Brain microvascular endothelial cell (primary cell): ENCODE results near the gene COX6A1.

Experiments
- DNase-seq: peaks from one replicate; pipeline ENCODE4 v3.0.0-alpha.2; 2020
- H3K27ac ChIP-seq: fragments of 250-450 bp; sonication (Bioruptor Pico); 2 replicates; pipeline ENCODE4 v1.5.1; 2020; ENCODE audit warnings: mild to moderate bottlenecking, moderate library complexity
- H3K27me3 ChIP-seq: fragments of 250-450 bp; sonication (Bioruptor Pico); replicated peaks from 2 replicates; pipeline ENCODE4 v1.5.1; 2020; ENCODE audit warnings: mild to moderate bottlenecking
- H3K36me3 ChIP-seq: fragments of 250-450 bp; sonication (Bioruptor Pico); replicated peaks from 2 replicates; pipeline ENCODE4 v1.5.1; 2020; ENCODE audit warnings: mild to moderate bottlenecking
- H3K4me3 ChIP-seq: 2 replicates; pipeline ENCODE4 v1.5.1; 2011; ENCODE audit warnings: low read depth, mild to moderate bottlenecking, control low read depth, low read length, moderate library complexity
- in situ Hi-C: cut with HindIII; loops from 2 replicates; pipeline ENCODE4 v1.10.0; 2017; ENCODE audit warnings: low sequenced_read_pairs, low pct_ligation_motif_present
- TF ChIP-seq, protein P1 (sequence below): IDR thresholded peaks from 2 replicates; pipeline ENCODE4 v1.5.1; 2011; ENCODE audit warnings: low read depth, mild to moderate bottlenecking, moderate library complexity, low read length, control low read depth, inconsistent platforms; ENCODE audit errors: missing control alignments

COX6A1 gene

DNA sequence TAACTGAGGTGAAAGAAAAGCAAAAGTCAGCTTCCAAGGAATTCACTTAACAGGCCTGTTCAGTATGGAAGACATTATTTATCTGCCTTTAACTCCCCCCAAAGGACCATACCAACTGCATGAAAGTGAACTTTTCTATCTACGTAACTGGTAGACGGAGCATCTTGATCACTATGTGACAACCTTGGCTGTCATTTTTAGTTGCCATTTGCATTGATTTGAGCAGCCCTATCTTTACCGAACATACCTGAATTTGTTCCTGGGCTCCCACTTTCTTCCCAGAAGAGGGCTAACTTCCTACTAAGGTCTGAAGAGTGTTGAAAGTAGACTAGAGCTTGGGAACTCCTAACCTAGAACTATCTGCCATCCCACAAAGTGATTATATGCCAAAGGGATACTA is 22.2 kb downstream of the COX6A1 start:
- Histone ChIP-seq H3K27ac (no peak overlapping the region), H3K36me3 (peaks cover 82% of the 10 kb centered on the region), H3K4me3 (no peak overlapping the region), H3K27me3 (no peaks in the 10 kb centered on the region)
- in situ Hi-C loops, result no loop called here
- no peak for DNase-seq
- TF ChIP-seq, protein P1, sequence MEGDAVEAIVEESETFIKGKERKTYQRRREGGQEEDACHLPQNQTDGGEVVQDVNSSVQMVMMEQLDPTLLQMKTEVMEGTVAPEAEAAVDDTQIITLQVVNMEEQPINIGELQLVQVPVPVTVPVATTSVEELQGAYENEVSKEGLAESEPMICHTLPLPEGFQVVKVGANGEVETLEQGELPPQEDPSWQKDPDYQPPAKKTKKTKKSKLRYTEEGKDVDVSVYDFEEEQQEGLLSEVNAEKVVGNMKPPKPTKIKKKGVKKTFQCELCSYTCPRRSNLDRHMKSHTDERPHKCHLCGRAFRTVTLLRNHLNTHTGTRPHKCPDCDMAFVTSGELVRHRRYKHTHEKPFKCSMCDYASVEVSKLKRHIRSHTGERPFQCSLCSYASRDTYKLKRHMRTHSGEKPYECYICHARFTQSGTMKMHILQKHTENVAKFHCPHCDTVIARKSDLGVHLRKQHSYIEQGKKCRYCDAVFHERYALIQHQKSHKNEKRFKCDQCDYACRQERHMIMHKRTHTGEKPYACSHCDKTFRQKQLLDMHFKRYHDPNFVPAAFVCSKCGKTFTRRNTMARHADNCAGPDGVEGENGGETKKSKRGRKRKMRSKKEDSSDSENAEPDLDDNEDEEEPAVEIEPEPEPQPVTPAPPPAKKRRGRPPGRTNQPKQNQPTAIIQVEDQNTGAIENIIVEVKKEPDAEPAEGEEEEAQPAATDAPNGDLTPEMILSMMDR, result no peak

DNA sequence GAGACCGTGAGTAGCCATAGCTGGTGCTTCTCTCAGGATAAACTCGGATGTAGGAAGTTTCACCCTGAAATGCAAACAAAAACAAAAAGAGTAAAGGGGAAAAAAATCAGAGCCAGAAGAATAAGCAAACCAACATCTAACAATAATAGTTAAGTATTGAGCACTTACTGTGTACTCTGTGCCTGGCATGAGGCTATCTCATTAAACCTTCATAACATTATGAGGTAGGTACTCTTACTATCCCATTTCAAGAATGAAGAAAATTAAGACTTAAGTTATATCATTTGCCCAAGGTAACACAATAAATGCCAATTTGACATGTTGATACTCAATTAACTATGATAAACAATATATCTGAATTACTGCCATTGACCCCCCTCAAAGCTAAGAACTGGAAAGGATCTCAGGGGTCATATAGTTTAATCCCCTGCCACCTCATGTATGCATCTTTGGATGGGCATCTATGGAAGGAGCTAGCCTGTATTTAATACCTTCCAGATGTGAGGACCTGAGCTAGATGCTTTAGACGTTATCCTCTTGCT is 24.3 kb downstream of the COX6A1 start:
- in situ Hi-C loops, result no loop called here
- H3K27me3 ChIP-seq, result no peaks in the 10 kb centered on the region
- no peak overlapping the region for H3K27ac ChIP-seq
- TF ChIP-seq, protein P1, result no peak
- H3K4me3 ChIP-seq, result no peak overlapping the region
- peaks cover 80% of the 10 kb centered on the region for H3K36me3 ChIP-seq
- DNase-seq, result no peak

DNA sequence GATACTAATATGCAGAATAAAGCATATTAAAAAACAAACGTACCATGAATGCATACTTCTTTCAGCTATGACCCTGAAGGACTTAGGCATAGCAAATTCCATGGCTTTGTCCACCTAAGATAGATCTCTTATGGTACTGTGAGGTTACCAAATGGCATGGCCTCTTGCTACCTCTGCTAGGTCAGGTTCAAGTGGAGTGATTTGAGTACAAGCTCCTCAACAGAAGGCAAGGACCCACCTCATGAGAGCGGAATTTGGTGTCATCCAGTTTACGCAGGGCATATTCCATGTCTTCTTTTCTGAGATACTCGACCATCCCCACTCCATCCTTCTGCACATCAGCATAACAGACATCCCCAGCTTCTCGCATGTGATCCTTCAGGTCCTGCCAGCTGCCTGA is 25.8 kb downstream of the COX6A1 start:
- in situ Hi-C loops, result no loop called here
- no peak overlapping the region for H3K4me3 ChIP-seq
- no peak overlapping the region for H3K27ac ChIP-seq
- no peaks in the 10 kb centered on the region for H3K27me3 ChIP-seq
- TF ChIP-seq, protein P1, result no peak
- peaks cover 77% of the 10 kb centered on the region for H3K36me3 ChIP-seq
- no peak for DNase-seq

DNA sequence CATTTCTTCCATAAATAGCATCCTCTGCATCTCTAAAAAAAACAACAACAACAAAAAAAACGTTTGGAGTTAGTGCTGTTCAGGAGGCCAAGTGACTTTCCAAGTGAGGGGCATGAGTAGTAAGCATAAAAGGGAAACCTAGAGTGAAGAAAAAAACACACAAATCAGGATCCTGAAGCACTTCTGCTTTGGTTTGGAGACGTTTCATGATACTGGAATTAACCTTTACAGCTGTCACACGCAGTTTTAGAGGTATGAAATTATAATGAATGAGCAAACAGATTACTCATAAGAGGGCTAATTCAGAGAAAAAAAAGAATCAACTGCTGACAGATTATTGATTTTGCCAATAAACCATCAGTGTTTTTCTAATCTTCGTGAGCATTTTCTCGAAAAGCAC is 27.8 kb downstream of the COX6A1 start:
- no peaks in the 10 kb centered on the region for H3K27me3 ChIP-seq
- no peak for DNase-seq
- TF ChIP-seq, protein P1, result no peak
- no peak overlapping the region for H3K4me3 ChIP-seq
- peaks cover 60% of the 10 kb centered on the region for H3K36me3 ChIP-seq
- in situ Hi-C loops, result no loop called here
- H3K27ac ChIP-seq, result no peak overlapping the region

DNA sequence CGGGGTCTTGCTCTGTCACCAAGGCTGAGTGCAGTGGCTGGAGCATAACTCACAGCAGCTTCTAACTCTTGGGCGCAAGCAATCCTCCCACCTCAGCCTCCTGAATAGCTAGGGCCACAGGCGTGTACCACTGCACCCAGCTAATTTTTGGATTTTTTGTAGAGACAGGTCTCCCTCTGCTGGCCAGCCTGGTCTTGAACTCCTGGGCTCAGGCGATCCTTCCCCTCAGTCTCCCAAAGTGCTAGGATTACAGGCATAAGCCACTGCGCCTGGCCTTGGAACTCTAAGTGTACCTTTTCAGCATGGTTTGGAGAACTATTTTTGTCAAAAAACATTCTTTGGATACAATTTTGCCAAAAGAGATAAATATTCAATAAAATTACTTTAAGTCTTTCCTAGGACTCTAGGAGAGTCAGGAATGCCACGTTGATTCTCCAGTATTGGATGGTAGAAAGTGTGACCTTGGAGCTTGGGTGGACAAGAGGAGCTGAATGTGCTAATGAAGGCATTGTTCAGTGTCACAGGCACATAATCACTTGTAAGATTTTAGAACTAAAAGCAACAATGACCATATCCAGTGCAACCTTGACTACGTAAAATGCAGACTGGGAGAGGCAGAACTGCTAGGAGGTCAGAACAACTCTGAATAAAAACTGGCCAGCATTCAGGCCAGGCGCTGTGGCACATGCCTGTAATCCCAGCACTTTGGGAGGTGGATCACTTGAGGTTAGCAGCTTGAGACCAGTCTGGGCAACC is 28.8 kb downstream of the COX6A1 start:
- Histone ChIP-seq H3K27ac (no peak overlapping the region), H3K36me3 (peaks cover 53% of the 10 kb centered on the region), H3K27me3 (no peaks in the 10 kb centered on the region), H3K4me3 (no peak overlapping the region)
- in situ Hi-C loops, result no loop called here
- peak; percentile 39 for DNase-seq
- TF ChIP-seq, protein P1, result peak; percentile 77
